Measurements from ENCODE around the gene DHRS13.

GRCh38 chr17:28867276-28867675 is 35.6 kb downstream of the DHRS13 start:
- TF ChIP-seq REST (IDR thresholded peaks at IDR 0.05; ENCODE audit: insufficient read depth in 1 of 2, low read depth in 2 of 2, low read length in 2 of 2) (no peak), POLR2AphosphoS5 (IDR thresholded peaks at IDR 0.05; ENCODE audit: low read depth, low read length) (no peak), TAF1 (IDR thresholded peaks at IDR 0.05; ENCODE audit: borderline replicate concordance, insufficient read depth, low read length) (no peak), SIN3A (IDR thresholded peaks at IDR 0.05; ENCODE audit: borderline replicate concordance, insufficient read depth, low read length) (no peak), FOXP2 (optimal IDR thresholded peaks at IDR 0.05; ENCODE audit: borderline replicate concordance, extremely low read depth, extremely low read length, insufficient read depth) (no peak)
